Right atrium auricular region (tissue), 2 donors: Measurements from ENCODE around the gene MARK3. TPM values are rescaled to one million over a fixed set of nuclear protein-coding genes. Genes with fewer than 3 reads are reported as not detected.

Experiments used
- DNase-seq: peaks from one replicate; pipeline ENCODE4 v3.0.0-alpha.2; 2019; ENCODE audit warnings: low spot score
- H3K27ac ChIP-seq, 2 donors: fragments of 200-600 bp; sonication (generic); 1 replicate in 1 of 2; 2 replicates in 1 of 2; pipeline ENCODE4 v1.5.1; 2016 to 2019
- H3K27me3 ChIP-seq, 2 donors: fragments of 200-600 bp; sonication (generic); one replicate each; pipeline versions ENCODE4 v1.5.1 to v1.6.0; 2017 to 2019
- H3K36me3 ChIP-seq: fragments of 200-600 bp; sonication (generic); one replicate; pipeline ENCODE4 v1.5.1; 2016
- H3K4me1 ChIP-seq, 2 donors: fragments of 200-600 bp; sonication (generic); one replicate each; pipeline versions ENCODE4 v1.5.1 to v1.6.0; 2017 to 2019
- H3K4me3 ChIP-seq, 2 donors: fragments of 200-600 bp; sonication (generic); 1 replicate in 1 of 2; 2 replicates in 1 of 2; pipeline ENCODE4 v1.5.1; 2017 to 2019; ENCODE audit warnings: mild to moderate bottlenecking in 1 of 2, moderate library complexity in 1 of 2
- H3K9me3 ChIP-seq, 2 donors: fragments of 200-600 bp; sonication (generic); one replicate each; pipeline ENCODE4 v1.5.1; 2019
- CTCF ChIP-seq, 2 donors: fragments of 200-600 bp; sonication (generic); IDR thresholded peaks; one replicate each; pipeline ENCODE4 v1.5.1; 2019; ENCODE audit warnings: antibody characterized with exemption in 2 of 2
- total RNA-seq, 2 donors: library from RNA; depleted of rRNA; stranded (reverse); fragments of >200 nt; gene quantifications; one replicate each; pipeline ENCODE4 v1.1.0, GENCODE V29; 2016

MARK3 gene
- total RNA-seq, 2 donors from 2014 or later, result 71.7 to 74.2 TPM

- peak; percentile 85 to 97 for TF ChIP-seq CTCF (IDR thresholded peaks at IDR 0.05)
- Histone ChIP-seq H3K27me3 (no peaks in the 10 kb centered on the region), H3K9me3 (no peaks in the 10 kb centered on the region), H3K4me3 (no peak overlapping the region), H3K27ac (peak overlapping the region; percentile 71 to 81), H3K36me3 (no peaks in the 10 kb centered on the region), H3K4me1 (peaks cover 0 to 88% of the 10 kb centered on the region in 2 donors)
- no peak for DNase-seq
These were observed 8.7 kb downstream of the MARK3 start for GRCh38 chr14:103393676-103394626.

GRCh38 chr14:103395244-103395643 lies 10.0 kb downstream of the MARK3 start:
- no peak for TF ChIP-seq CTCF (IDR thresholded peaks at IDR 0.05)
- Histone ChIP-seq H3K4me1 (peaks cover 0 to 95% of the 10 kb centered on the region in 2 donors), H3K4me3 (no peak overlapping the region), H3K27ac (peak overlapping the region; percentile 71 to 81), H3K9me3 (no peaks in the 10 kb centered on the region), H3K27me3 (no peaks in the 10 kb centered on the region), H3K36me3 (no peaks in the 10 kb centered on the region)
- DNase-seq, result no peak

DNA sequence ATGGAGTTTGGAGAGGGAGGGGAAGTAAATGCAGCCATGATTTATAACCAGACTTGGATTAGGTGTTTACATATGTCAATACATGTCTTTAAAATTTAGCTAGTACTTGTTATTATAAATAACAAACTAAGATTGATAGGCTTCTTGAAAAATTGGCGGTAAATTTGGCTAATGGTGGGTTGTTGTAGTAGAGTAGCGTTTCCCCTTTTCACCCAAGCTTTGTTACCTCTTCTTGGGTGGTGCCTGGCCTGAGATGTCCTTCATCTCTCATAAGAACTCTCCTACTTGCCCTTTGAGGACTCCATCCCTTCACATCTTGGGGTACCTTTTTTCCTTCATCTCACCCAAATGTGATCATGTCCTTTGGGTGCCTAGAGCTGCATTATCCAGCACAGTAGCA lies 11.2 kb downstream of the MARK3 start:
- Histone ChIP-seq H3K4me1 (peaks cover 0 to 91% of the 10 kb centered on the region in 2 donors), H3K4me3 (no peak overlapping the region), H3K9me3 (no peaks in the 10 kb centered on the region), H3K36me3 (no peaks in the 10 kb centered on the region), H3K27me3 (no peaks in the 10 kb centered on the region), H3K27ac (peak overlapping the region; percentile 71 to 81)
- no peak for TF ChIP-seq CTCF (IDR thresholded peaks at IDR 0.05)
- no peak for DNase-seq

- Histone ChIP-seq H3K4me1 (peaks cover 0 to 93% of the 10 kb centered on the region in 2 donors), H3K4me3 (no peak overlapping the region)
- TF ChIP-seq CTCF (IDR thresholded peaks at IDR 0.05), result no peak
These were observed 13.4 kb downstream of the MARK3 start for GRCh38 chr14:103398427-103399195.

DNA sequence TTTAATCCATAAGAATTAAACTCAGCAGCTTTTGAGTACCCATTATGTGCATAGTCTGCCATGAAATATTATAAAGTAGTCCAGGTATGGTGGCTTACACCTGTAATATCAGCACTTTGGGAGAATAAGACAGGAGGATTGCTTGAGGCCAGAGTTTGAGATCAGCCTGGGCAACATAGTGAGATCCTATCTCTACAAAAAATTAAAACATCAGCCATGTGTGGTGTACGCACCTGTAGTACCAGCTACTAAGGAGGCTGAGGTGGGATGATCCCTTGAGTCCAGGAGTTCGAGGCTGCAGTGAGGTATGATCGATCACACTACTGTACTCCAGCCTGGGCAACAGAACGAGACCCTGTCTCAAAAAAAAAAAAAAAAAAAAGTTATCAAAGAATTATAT lies 15.3 kb downstream of the MARK3 start:
- DNase-seq, result no peak
- Histone ChIP-seq H3K36me3 (no peaks in the 10 kb centered on the region), H3K27ac (peak overlapping the region; percentile 71 to 81), H3K9me3 (no peaks in the 10 kb centered on the region), H3K4me1 (peaks cover 0 to 93% of the 10 kb centered on the region in 2 donors), H3K4me3 (no peak overlapping the region), H3K27me3 (no peaks in the 10 kb centered on the region)
- no peak for TF ChIP-seq CTCF (IDR thresholded peaks at IDR 0.05)

More at GRCh38 chr14:103398427-103399195, 13.4 kb downstream of the MARK3 start:
- no peaks in the 10 kb centered on the region for H3K36me3 ChIP-seq
- peak overlapping the region; percentile 71 to 81 for H3K27ac ChIP-seq
- no peaks in the 10 kb centered on the region for H3K27me3 ChIP-seq
- no peak for DNase-seq
- no peaks in the 10 kb centered on the region for H3K9me3 ChIP-seq
